CD14-positive monocyte (primary cell): ENCODE results near the gene TGFB3. TPM values are rescaled to one million over a fixed set of nuclear protein-coding genes. Genes with fewer than 3 reads are reported as not detected.

ENCODE experiments used
- DNase-seq, 3 donors: peaks; one replicate each; pipeline ENCODE4 v3.0.0-alpha.2; 2011 to 2022
- H2AFZ ChIP-seq: 2 replicates; pipeline ENCODE4 v1.6.0; 2012; ENCODE audit warnings: mild to moderate bottlenecking, low read depth, low read length, inconsistent platforms; ENCODE audit not compliant: insufficient read depth, poor library complexity, severe bottlenecking
- H3K27ac ChIP-seq, 2 donors: 1 replicate in 1 of 2; 2 replicates in 1 of 2; pipeline ENCODE4 v1.5.1; 2012 to 2013; ENCODE audit warnings: low read length in 2 of 2, control low read depth in 1 of 2, inconsistent platforms in 1 of 2, low read depth in 1 of 2, mild to moderate bottlenecking in 1 of 2
- H3K27me3 ChIP-seq, 2 donors: one replicate each; pipeline versions ENCODE4 v1.6.0 to v1.6.1; 2011 to 2013; ENCODE audit warnings: low read length in 2 of 2; ENCODE audit not compliant: control insufficient read depth in 2 of 2, insufficient read depth in 2 of 2
- H3K36me3 ChIP-seq, 2 donors: replicated peaks in 1 of 2; 1 replicate in 1 of 2; 2 replicates in 1 of 2; pipeline versions ENCODE4 v1.5.1 to v1.6.1; 2012 to 2013; ENCODE audit warnings: low read length in 2 of 2, control low read depth in 1 of 2, inconsistent platforms in 1 of 2, mild to moderate bottlenecking in 1 of 2; ENCODE audit not compliant: insufficient read depth in 2 of 2, control insufficient read depth in 1 of 2
- H3K4me1 ChIP-seq, 2 donors: 1 replicate in 1 of 2; 2 replicates in 1 of 2; pipeline versions ENCODE4 v1.5.1 to v1.6.1; 2012 to 2013; ENCODE audit warnings: low read length in 2 of 2, control low read depth in 1 of 2, inconsistent platforms in 1 of 2, mild to moderate bottlenecking in 1 of 2, moderate library complexity in 1 of 2; ENCODE audit not compliant: insufficient read depth in 2 of 2, control insufficient read depth in 1 of 2
- H3K4me2 ChIP-seq: replicated peaks from 2 replicates; pipeline ENCODE3; 2012; ENCODE audit warnings: low read length, moderate library complexity, mild to moderate bottlenecking; ENCODE audit not compliant: poor library complexity, severe bottlenecking; ENCODE audit errors: extremely low read depth
- H3K4me3 ChIP-seq, 3 experiments: fragments of 200-600 bp in 1 of 3; sonication (generic) in 1 of 3; replicated peaks in 1 of 3; 1 replicate in 2 of 3; 2 replicates in 1 of 3; pipeline ENCODE4 v1.5.1; 2011 to 2013; ENCODE audit warnings: low read length in 3 of 3, mild to moderate bottlenecking in 3 of 3, control low read depth in 2 of 3, low read depth in 2 of 3, inconsistent platforms in 1 of 3, moderate library complexity in 1 of 3
- H3K79me2 ChIP-seq: 2 replicates; pipeline ENCODE4 v1.6.0; 2012; ENCODE audit warnings: mild to moderate bottlenecking, control low read depth, inconsistent platforms, low read length, moderate library complexity; ENCODE audit not compliant: insufficient read depth
- H3K9ac ChIP-seq: 2 replicates; pipeline ENCODE4 v1.6.0; 2017; ENCODE audit warnings: low read length, mild to moderate bottlenecking; ENCODE audit not compliant: insufficient read depth, poor library complexity, severe bottlenecking
- H3K9me3 ChIP-seq, 2 donors: replicated peaks in 1 of 2; 1 replicate in 1 of 2; 2 replicates in 1 of 2; pipeline versions ENCODE4 v1.5.1 to v1.6.1; 2012 to 2013; ENCODE audit warnings: low read length in 2 of 2, control low read depth in 1 of 2; ENCODE audit not compliant: control insufficient read depth in 1 of 2, insufficient read depth in 1 of 2
- H4K20me1 ChIP-seq: 2 replicates; pipeline ENCODE4 v1.6.0; 2012; ENCODE audit warnings: mild to moderate bottlenecking, low read length, control low read depth, moderate library complexity; ENCODE audit not compliant: insufficient read depth
- H3K27ac Mint-ChIP-seq, 7 donors: one replicate each; pipeline ENCODE4 v1.8.0; 2020; ENCODE audit warnings: mild to moderate bottlenecking in 7 of 7, mixed read lengths in 7 of 7, moderate library complexity in 6 of 7, inconsistent platforms in 2 of 7
- H3K27me3 Mint-ChIP-seq, 3 donors: one replicate each; pipeline ENCODE4 v1.8.0; 2021 to 2022; ENCODE audit warnings: low read depth in 3 of 3, mild to moderate bottlenecking in 3 of 3, mixed read lengths in 3 of 3, moderate library complexity in 3 of 3, inconsistent platforms in 1 of 3
- H3K36me3 Mint-ChIP-seq, 2 donors: one replicate each; pipeline ENCODE4 v1.8.0; 2020; ENCODE audit warnings: mixed read lengths in 2 of 2, inconsistent platforms in 1 of 2, mild to moderate bottlenecking in 1 of 2
- H3K4me1 Mint-ChIP-seq: one replicate; pipeline ENCODE4 v1.8.0; 2020; ENCODE audit warnings: mild to moderate bottlenecking, mixed read lengths
- H3K4me3 Mint-ChIP-seq, 2 donors: one replicate each; pipeline ENCODE4 v1.8.0; 2020; ENCODE audit warnings: mild to moderate bottlenecking in 2 of 2, mixed read lengths in 2 of 2, moderate library complexity in 1 of 2
- H3K9me3 Mint-ChIP-seq, 7 donors: one replicate each; pipeline ENCODE4 v1.8.0; 2020 to 2022; ENCODE audit warnings: mixed read lengths in 7 of 7, mild to moderate bottlenecking in 6 of 7, moderate library complexity in 6 of 7, inconsistent platforms in 2 of 7
- CTCF ChIP-seq: fragments of 200-600 bp; IDR thresholded peaks from one replicate; pipeline ENCODE4 v1.8.0; 2022; ENCODE audit warnings: antibody characterized with exemption, mild to moderate bottlenecking
- WGBS: methylation state at CpG from one replicate; pipeline ENCODE4 v1.1.5; 2013; ENCODE audit warnings: missing lambda C conversion rate; ENCODE audit not compliant: insufficient coverage; 5-methylcytosine and 5-hydroxymethylcytosine counted together
- intact Hi-C, 2 donors: fragments of 100-400 bp; cut with micrococcal nuclease; formaldehyde crosslinking; loops; one replicate each; pipeline versions ENCODE4 v1.15.0 to v1.15.1; 2023
- polyA plus RNA-seq, 3 donors: library from polyadenylated mRNA; depleted of rRNA in 1 of 3; unstranded in 2 of 3; stranded (reverse) in 1 of 3; fragments of 300-500 nt in 2 of 3; fragments of >200 nt in 1 of 3; fragmentation: Illumina TruSeq in 2 of 3; gene quantifications; 1 replicate in 2 of 3; 2 replicates in 1 of 3; pipeline ENCODE4 v1.2.3, GENCODE V29; 2012 to 2021

Gene TGFB3
- polyA plus RNA-seq, 3 donors, result 0.07 to 1.8 TPM; not detected in 1

- Histone ChIP-seq H3K79me2 (no peaks in the 10 kb centered on the region), H3K4me1 (no peaks in the 10 kb centered on the region), H2AFZ (no peak overlapping the region), H3K4me2 (no peak overlapping the region), H3K9ac (no peak overlapping the region), H3K27ac (no peak overlapping the region), H3K36me3 (no peaks in the 10 kb centered on the region), H3K4me3 (no peak overlapping the region), H4K20me1 (no peaks in the 10 kb centered on the region), H3K27me3 (no peaks in the 10 kb centered on the region), H3K9me3 (peaks cover 8 to 12% of the 10 kb centered on the region in 2 donors)
- Mint-ChIP-seq H3K9me3 (peaks cover 14 to 20% (median 18%) of the 10 kb centered on the region in 7 donors), H3K27ac (peak overlapping the region in 1 of 7 donors; percentile 24), H3K4me3 (no peak overlapping the region), H3K27me3 (no peaks in the 10 kb centered on the region), H3K4me1 (no peaks in the 10 kb centered on the region), H3K36me3 (peaks cover 7 to 9% of the 10 kb centered on the region in 2 donors)
- no CpG with 5 or more reads among the region's 1 CpG for WGBS
- no peak for TF ChIP-seq CTCF
- intact Hi-C loops, result no loop called here
- DNase-seq, result no peak
Observed at GRCh38 chr14:76023757-76024156, 42.0 kb upstream of the TGFB3 start.

GRCh38 chr14:76022991-76023390, 41.2 kb upstream of the TGFB3 start:
- H3K4me3 Mint-ChIP-seq, result no peak overlapping the region
- no peak for TF ChIP-seq CTCF
- H3K9me3 Mint-ChIP-seq, result peaks cover 15 to 20% (median 19%) of the 10 kb centered on the region in 7 donors
- no peaks in the 10 kb centered on the region for H3K27me3 Mint-ChIP-seq
- Histone ChIP-seq H3K79me2 (no peaks in the 10 kb centered on the region), H3K27ac (no peak overlapping the region), H3K4me1 (no peaks in the 10 kb centered on the region), H2AFZ (no peak overlapping the region), H3K9me3 (peaks cover 8 to 12% of the 10 kb centered on the region in 2 donors), H3K27me3 (no peaks in the 10 kb centered on the region), H3K36me3 (no peaks in the 10 kb centered on the region), H4K20me1 (no peaks in the 10 kb centered on the region), H3K4me2 (no peak overlapping the region), H3K4me3 (no peak overlapping the region), H3K9ac (no peak overlapping the region)
- 100% methylated on average over 2 of the region's 2 CpGs for whole genome bisulfite sequencing
- intact Hi-C loops, result no loop called here
- H3K36me3 Mint-ChIP-seq, result peaks cover 9% of the 10 kb centered on the region in 2 donors
- H3K4me1 Mint-ChIP-seq, result no peaks in the 10 kb centered on the region
- H3K27ac Mint-ChIP-seq, result no peak overlapping the region
- DNase-seq, result no peak
